OCI-LY1 (cell line): ENCODE results near the gene FNDC7.
A peak's percentile ranks its signal among the peaks of the same experiment; 100 is the strongest.
"Not testable (repeated sequence)": the region's sequence is repeated elsewhere in the genome, so short reads cannot be mapped to it uniquely, and the experiment has no call there.

Experiments used
- H2AFZ ChIP-seq: fragments of 200-600 bp; sonication (generic), shearing (Covaris generic); 2 replicates; pipeline ENCODE4 v1.6.0; 2014; ENCODE audit warnings: antibody characterized with exemption, mild to moderate bottlenecking, low read length
- H3F3A ChIP-seq: fragments of 200-600 bp; sonication (generic), shearing (Covaris generic); 2 replicates; pipeline ENCODE4 v1.6.0; 2014; ENCODE audit warnings: mild to moderate bottlenecking, antibody characterized with exemption, low read length, moderate library complexity; ENCODE audit not compliant: insufficient read depth
- H3K27ac ChIP-seq: fragments of 200-600 bp; sonication (generic); 2 replicates; pipeline ENCODE4 v1.5.1; 2014; ENCODE audit warnings: low read length, mixed run types, mild to moderate bottlenecking, low read depth; ENCODE audit not compliant: poor library complexity, severe bottlenecking
- H3K27me3 ChIP-seq: fragments of 200-600 bp; sonication (generic); 2 replicates; pipeline ENCODE4 v1.6.0; 2014; ENCODE audit warnings: antibody characterized with exemption, mild to moderate bottlenecking, low read length, moderate library complexity; ENCODE audit not compliant: insufficient read depth
- H3K36me3 ChIP-seq: fragments of 200-600 bp; sonication (generic); 2 replicates; pipeline ENCODE4 v1.6.1; 2014; ENCODE audit warnings: mild to moderate bottlenecking, antibody characterized with exemption, low read length, moderate library complexity, mixed read lengths; ENCODE audit not compliant: insufficient read depth
- H3K4me1 ChIP-seq: fragments of 200-600 bp; sonication (generic); 2 replicates; pipeline ENCODE4 v1.5.1; 2014; ENCODE audit warnings: mild to moderate bottlenecking, low read length, moderate library complexity; ENCODE audit not compliant: insufficient read depth, severe bottlenecking
- H3K4me2 ChIP-seq: fragments of 200-600 bp; sonication (generic), shearing (Covaris generic); 2 replicates; pipeline ENCODE4 v1.6.1; 2014; ENCODE audit warnings: low read length
- H3K4me3 ChIP-seq: fragments of 200-600 bp; sonication (generic); 2 replicates; pipeline ENCODE4 v1.5.1; 2014; ENCODE audit warnings: low read length, low read depth, mild to moderate bottlenecking, mixed read lengths; ENCODE audit not compliant: poor library complexity, severe bottlenecking
- H3K79me2 ChIP-seq: fragments of 200-600 bp; shearing (Covaris generic); 2 replicates; pipeline ENCODE4 v1.6.1; 2016; ENCODE audit warnings: mixed run types, low read length, mixed read lengths; ENCODE audit not compliant: insufficient read depth
- H3K9ac ChIP-seq: fragments of 200-600 bp; sonication (generic), shearing (Covaris generic); 2 replicates; pipeline ENCODE4 v1.6.1; 2014; ENCODE audit warnings: mild to moderate bottlenecking, low read length, mixed read lengths
- H3K9me2 ChIP-seq: fragments of 200-600 bp; sonication (generic), shearing (Covaris generic); 2 replicates; pipeline ENCODE4 v1.6.1; 2014; ENCODE audit warnings: low read depth, mild to moderate bottlenecking, low read length, mixed read lengths
- H3K9me3 ChIP-seq: fragments of 200-600 bp; shearing (Covaris generic); 2 replicates; pipeline ENCODE4 v1.6.1; 2014; ENCODE audit warnings: low read length, mixed read lengths
- H4K20me1 ChIP-seq: fragments of 200-600 bp; sonication (generic), shearing (Covaris generic); 2 replicates; pipeline ENCODE4 v1.6.0; 2016; ENCODE audit warnings: mild to moderate bottlenecking, low read length; ENCODE audit not compliant: insufficient read depth
- CTCF ChIP-seq: fragments of 200-600 bp; sonication (generic), shearing (Covaris generic); IDR thresholded peaks from 2 replicates; pipeline ENCODE4 v1.5.1; 2017; ENCODE audit warnings: mild to moderate bottlenecking, antibody characterized with exemption, low read length, moderate library complexity, mixed read lengths
- EZH2 ChIP-seq: fragments of 200-600 bp; sonication (generic), shearing (Covaris generic); IDR thresholded peaks from 2 replicates; pipeline ENCODE4 v1.8.0; 2017; ENCODE audit warnings: borderline replicate concordance, mixed run types, mild to moderate bottlenecking, antibody characterized with exemption, low read length, moderate library complexity, mixed read lengths

FNDC7 gene

GRCh38 chr1:108678706-108679105, 34.0 kb upstream of the FNDC7 start:
- Histone ChIP-seq H3K27ac (no peak overlapping the region), H3K4me2 (no peak overlapping the region), H2AFZ (no peak overlapping the region)

DNA sequence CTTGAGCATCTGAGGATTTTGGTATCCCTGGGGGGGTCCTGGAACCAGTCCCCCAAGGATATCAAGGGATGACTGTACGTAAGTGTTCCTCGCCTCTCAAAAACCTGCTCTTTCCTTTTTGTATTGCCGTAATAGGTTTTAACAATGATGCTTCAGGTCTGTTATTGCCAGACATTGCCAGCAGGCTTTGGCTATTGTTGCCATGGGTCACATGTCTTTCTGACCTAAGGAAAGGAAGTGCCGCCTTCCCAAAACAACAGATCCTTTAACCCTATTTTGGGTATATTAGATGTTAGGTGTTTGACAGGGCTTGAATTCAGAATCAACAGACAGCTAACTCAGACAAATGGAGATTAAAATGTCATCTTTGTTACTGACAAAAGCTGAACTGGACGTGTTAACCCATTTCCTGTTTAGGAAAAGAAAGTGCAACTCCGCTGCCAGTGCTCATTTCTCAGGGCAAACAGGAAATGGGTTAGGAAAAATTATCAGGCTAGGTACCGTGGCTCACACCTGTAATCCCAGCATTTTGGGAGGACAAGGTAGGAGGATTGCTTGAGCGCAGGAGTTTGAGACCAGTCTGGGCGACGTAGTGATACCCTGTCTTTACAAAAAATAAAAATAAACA, 33.0 kb upstream of the FNDC7 start:
- H3F3A ChIP-seq: no peaks in the 10 kb centered on the region
- H3K36me3 ChIP-seq: no peaks in the 10 kb centered on the region
- peaks cover 9% of the 10 kb centered on the region for H3K4me1 ChIP-seq
- no peaks in the 10 kb centered on the region for H3K9me3 ChIP-seq
- no peaks in the 10 kb centered on the region for H3K79me2 ChIP-seq
- no peaks in the 10 kb centered on the region; the same call in 1 of the 2 replicates for H3K27me3 ChIP-seq
- peak overlapping the region; percentile 82 for H2AFZ ChIP-seq
- no peak overlapping the region for H3K27ac ChIP-seq
- H4K20me1 ChIP-seq: no peaks in the 10 kb centered on the region
- H3K9ac ChIP-seq: peak overlapping the region; percentile 29; the same call in 1 of the 2 replicates
- no peaks in the 10 kb centered on the region for H3K9me2 ChIP-seq
- peak overlapping the region; percentile 41 for H3K4me3 ChIP-seq
- H3K4me2 ChIP-seq: peak overlapping the region; percentile 62
- TF ChIP-seq CTCF (no peak), EZH2 (no peak)

More at GRCh38 chr1:108678706-108679105, 34.0 kb upstream of the FNDC7 start:
- H4K20me1 ChIP-seq: no peaks in the 10 kb centered on the region
- no peaks in the 10 kb centered on the region for H3K9me2 ChIP-seq
- TF ChIP-seq CTCF (no peak), EZH2 (no peak)
- peaks cover 9% of the 10 kb centered on the region for H3K4me1 ChIP-seq
- no peak overlapping the region for H3K9ac ChIP-seq
- no peaks in the 10 kb centered on the region for H3K36me3 ChIP-seq
- H3K9me3 ChIP-seq: no peaks in the 10 kb centered on the region
- H3F3A ChIP-seq: no peaks in the 10 kb centered on the region
- no peaks in the 10 kb centered on the region; the same call in 1 of the 2 replicates for H3K27me3 ChIP-seq
- no peaks in the 10 kb centered on the region for H3K79me2 ChIP-seq
- no peak overlapping the region for H3K4me3 ChIP-seq

DNA sequence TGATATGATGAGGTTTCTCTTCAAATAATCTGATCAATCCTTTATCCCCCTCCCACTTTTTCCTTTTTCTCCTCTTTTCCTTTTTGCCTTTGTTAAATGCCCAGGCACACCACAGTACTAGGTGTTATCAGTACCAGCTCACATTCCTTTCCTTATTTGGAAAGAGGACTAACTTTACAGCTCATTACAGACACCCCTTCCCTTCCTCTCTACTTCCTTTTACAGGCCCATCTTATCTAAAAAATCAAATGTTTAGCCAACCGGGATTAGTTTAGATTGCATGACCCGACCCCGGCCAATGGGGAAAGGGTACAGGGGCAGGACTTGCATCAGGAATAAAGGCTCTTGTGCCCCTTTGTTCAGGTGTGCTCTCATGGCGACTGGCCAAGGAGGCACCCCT, 31.0 kb upstream of the FNDC7 start:
- H3K27me3 ChIP-seq, H3K9ac ChIP-seq, H3K36me3 ChIP-seq, H3K4me1 ChIP-seq, H3K79me2 ChIP-seq, H3K9me3 ChIP-seq, H3K9me2 ChIP-seq, H3K4me3 ChIP-seq, H3K27ac ChIP-seq, H3K4me2 ChIP-seq, H4K20me1 ChIP-seq, H3F3A ChIP-seq, H2AFZ ChIP-seq: not testable (repeated sequence)

DNA sequence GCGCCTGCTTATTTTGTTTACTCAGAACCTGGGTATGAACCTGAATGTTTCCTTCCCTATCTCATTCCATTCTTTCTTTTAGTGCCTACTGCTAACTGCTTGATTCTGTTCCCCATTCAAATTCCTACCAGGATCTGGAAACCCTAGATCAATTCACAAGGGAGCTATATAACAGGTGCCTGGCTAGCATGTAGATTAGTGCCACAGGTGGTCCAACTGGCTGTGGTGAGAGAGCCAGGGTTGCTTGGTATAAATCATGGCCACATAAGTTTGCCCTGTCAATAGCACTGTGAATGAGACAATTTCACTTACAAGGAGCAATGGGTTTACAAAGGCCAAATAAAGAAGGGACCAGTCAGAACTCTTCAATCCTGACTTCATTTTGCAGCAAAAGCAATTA, 27.2 kb upstream of the FNDC7 start:
- TF ChIP-seq EZH2 (no peak), CTCF (no peak)

More for the DNA sequence above, 27.2 kb upstream of the FNDC7 start:
- Histone ChIP-seq H3K4me2 (no peak overlapping the region), H3K79me2 (no peaks in the 10 kb centered on the region), H3K4me1 (peaks cover under 1% of the 10 kb centered on the region), H3K9me3 (no peaks in the 10 kb centered on the region), H3F3A (no peaks in the 10 kb centered on the region), H3K36me3 (no peaks in the 10 kb centered on the region), H3K9me2 (no peaks in the 10 kb centered on the region), H3K27me3 (no peaks in the 10 kb centered on the region), H2AFZ (no peak overlapping the region), H3K9ac (no peak overlapping the region), H3K4me3 (no peak overlapping the region), H3K27ac (no peak overlapping the region), H4K20me1 (no peaks in the 10 kb centered on the region)
